Mucosa of descending colon (tissue), 3 donors: ENCODE results near the gene SACS. TPM values are rescaled to one million over a fixed set of nuclear protein-coding genes. Genes with fewer than 3 reads are reported as not detected.

ENCODE experiments used
- ATAC-seq: fragments of 200-7000 bp; cut with Tn5 transposase; one replicate; pipeline ENCODE4 v1.9.1; 2020; ENCODE audit warnings: mild to moderate bottlenecking, moderate library complexity
- DNase-seq, 3 donors: peaks; one replicate each; pipeline ENCODE4 v3.0.0-alpha.2; 2020
- H3K36me3 ChIP-seq: fragments of 200-600 bp; one replicate; pipeline ENCODE4 v1.8.0; 2021; ENCODE audit warnings: low read depth, mild to moderate bottlenecking
- H3K4me1 ChIP-seq: fragments of 200-600 bp; one replicate; pipeline ENCODE4 v1.8.0; 2021; ENCODE audit warnings: low read depth, mild to moderate bottlenecking
- H3K4me3 ChIP-seq: fragments of 200-600 bp; one replicate; pipeline ENCODE4 v1.8.0; 2021; ENCODE audit warnings: mild to moderate bottlenecking
- H3K9me3 ChIP-seq: fragments of 200-600 bp; one replicate; pipeline ENCODE4 v1.8.0; 2021; ENCODE audit warnings: mild to moderate bottlenecking
- CTCF ChIP-seq: fragments of 200-600 bp; IDR thresholded peaks from one replicate; pipeline ENCODE4 v1.8.0; 2022; ENCODE audit warnings: antibody characterized with exemption, mild to moderate bottlenecking
- intact Hi-C, 2 donors: fragments of 100-400 bp; cut with DNase I in 1 of 2; cut with micrococcal nuclease in 1 of 2; formaldehyde crosslinking; loops; one replicate each; pipeline versions ENCODE4 v1.11.0 to v1.11.1; 2022; cut with DNase I, micrococcal nuclease
- total RNA-seq, 3 donors: library from RNA; stranded (reverse); fragmentation: NEBNext Ultra II Directional in 2 of 3; extraction: Animal tissue kit (Norgen Biotek cat#: 25700) in 2 of 3; gene quantifications; one replicate each; pipeline versions ENCODE4 v1.2.1 to v1.2.4, GENCODE V29; 2021 to 2023
- donor health status: DM: no; HTN: no; CAD: no; lungs with moderate emphysema.
- donor health status: DM: no; HTN: no; CAD: no.
- donor health status: DM: no; HTN: yes; CAD: no.

SACS gene
- total RNA-seq, 3 donors from 2014 or later = 2.1 to 19.0 (median 3.7) TPM

GRCh38 chr13:23359882-23360281 is 73.6 kb downstream of the SACS start:
- H3K4me1 ChIP-seq = no peaks in the 10 kb centered on the region
- no peaks in the 10 kb centered on the region for H3K9me3 ChIP-seq
- ATAC-seq (no peak), DNase-seq (no peak)
- no peak overlapping the region for H3K4me3 ChIP-seq
- no peaks in the 10 kb centered on the region for H3K36me3 ChIP-seq
- intact Hi-C loops = no loop called here
- TF ChIP-seq CTCF = no peak

- H3K4me3 ChIP-seq = no peak overlapping the region
- intact Hi-C loops = no loop called here
- no peaks in the 10 kb centered on the region for H3K4me1 ChIP-seq
- ATAC-seq (no peak), DNase-seq (no peak)
- H3K36me3 ChIP-seq = no peaks in the 10 kb centered on the region
- TF ChIP-seq CTCF = no peak
- H3K9me3 ChIP-seq = no peaks in the 10 kb centered on the region
These were observed 76.2 kb downstream of the SACS start for GRCh38 chr13:23357349-23357748.

- TF ChIP-seq CTCF = no peak
- H3K4me1 ChIP-seq = no peaks in the 10 kb centered on the region
- DNase-seq = no peak
- no peaks in the 10 kb centered on the region for H3K9me3 ChIP-seq
- H3K4me3 ChIP-seq = no peak overlapping the region
- no peak for ATAC-seq
- intact Hi-C loops = no loop called here
- no peaks in the 10 kb centered on the region for H3K36me3 ChIP-seq
These were observed 77.1 kb downstream of the SACS start for GRCh38 chr13:23356368-23356767.

GRCh38 chr13:23354520-23354919 is 79.0 kb downstream of the SACS start:
- H3K36me3 ChIP-seq = no peaks in the 10 kb centered on the region

GRCh38 chr13:23352161-23352560 is 81.3 kb downstream of the SACS start:
- Histone ChIP-seq H3K9me3 (no peaks in the 10 kb centered on the region), H3K4me1 (no peaks in the 10 kb centered on the region), H3K36me3 (no peaks in the 10 kb centered on the region), H3K4me3 (no peak overlapping the region)
- ATAC-seq = no peak
- DNase-seq = no peak
- no peak for TF ChIP-seq CTCF
- intact Hi-C loops = no loop called here

More at GRCh38 chr13:23354520-23354919, 79.0 kb downstream of the SACS start:
- no peaks in the 10 kb centered on the region for H3K9me3 ChIP-seq
- intact Hi-C loops = no loop called here
- DNase-seq (no peak), ATAC-seq (peak; percentile 34)
- H3K4me1 ChIP-seq = no peaks in the 10 kb centered on the region
- H3K4me3 ChIP-seq = no peak overlapping the region
- TF ChIP-seq CTCF = no peak

- intact Hi-C loops = no loop called here
- H3K4me1 ChIP-seq = no peaks in the 10 kb centered on the region
- H3K9me3 ChIP-seq = no peaks in the 10 kb centered on the region
- no peak for DNase-seq
- no peak overlapping the region for H3K4me3 ChIP-seq
- no peak for TF ChIP-seq CTCF
- no peak for ATAC-seq
- H3K36me3 ChIP-seq = no peaks in the 10 kb centered on the region
These were observed 83.5 kb downstream of the SACS start for GRCh38 chr13:23350009-23350408.
